Heart left ventricle (tissue), 13 donors: ENCODE data around the gene SLC52A3.

ENCODE experiments used
- POLR2A ChIP-seq, 2 donors: fragments of 450-650 bp; IDR thresholded peaks; one replicate each; pipeline ENCODE4 v1.6.1; 2017; ENCODE audit warnings: antibody characterized with exemption in 2 of 2, mild to moderate bottlenecking in 2 of 2, moderate library complexity in 2 of 2
- TF ChIP-seq, protein P1 (sequence below), 12 donors: fragments of 200-600 bp; sonication (generic) in 4 of 12; IDR thresholded peaks; one replicate each; pipeline versions ENCODE4 v1.5.0 to v1.8.0; 2018 to 2022; ENCODE audit warnings: antibody characterized with exemption in 12 of 12, mild to moderate bottlenecking in 5 of 12
- donor health status: ischemic (EF 13 %, LVEDD 7.1; RV severe dilation, severe dysfunction).
- donor health status: DM: no; HTN: yes; CAD: no.
- donor health status: DM: no; HTN: no; CAD: no.
- donor health status: ischemic (EF 25% LVEDD 6.9; RV normal size, moderate dysfunction).
- donor health status: ischemic (EF 25% LVEDD 5.7; RV mildly dilated, moderate dysfunction).
- donor health status: ischemic (EF 35%, LVEDD 5.7; RV mildly dilated, moderate dysfunction).
- donor health status: nonischemic (EF 11% LVEDD 7.7; RV severe dilation, severe dysfunction).
- donor health status: DM: yes; HTN: yes; CAD: no.
- donor health status: PGD.
- donor health status: ischemic (EF 29% LVEDD 5.4; RV normal size, mild dysfunction).
- donor health status: nonischemic (EF 23%, LVEDD 6.1; RV moderate dilation, normal function).

DNA sequence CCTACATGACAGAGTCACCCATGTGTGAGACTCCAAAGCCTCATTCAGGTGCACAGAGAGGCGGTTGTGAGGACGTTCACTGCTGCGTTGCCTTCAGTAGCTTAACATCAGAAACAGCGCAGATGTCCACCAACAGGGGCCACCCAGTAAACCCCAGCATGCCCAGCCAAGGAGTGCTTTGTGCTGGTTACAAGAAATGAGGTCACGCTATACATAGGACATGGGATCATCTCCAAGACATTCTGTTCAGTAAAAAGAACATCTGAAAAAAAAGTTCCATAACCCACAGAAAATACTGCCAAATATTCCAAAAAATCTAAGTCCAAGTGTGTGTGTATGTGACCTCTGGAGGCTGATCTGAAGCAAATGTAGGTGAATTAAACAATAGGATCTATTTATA is 16.0 kb downstream of the SLC52A3 start:
- TF ChIP-seq, protein P1, sequence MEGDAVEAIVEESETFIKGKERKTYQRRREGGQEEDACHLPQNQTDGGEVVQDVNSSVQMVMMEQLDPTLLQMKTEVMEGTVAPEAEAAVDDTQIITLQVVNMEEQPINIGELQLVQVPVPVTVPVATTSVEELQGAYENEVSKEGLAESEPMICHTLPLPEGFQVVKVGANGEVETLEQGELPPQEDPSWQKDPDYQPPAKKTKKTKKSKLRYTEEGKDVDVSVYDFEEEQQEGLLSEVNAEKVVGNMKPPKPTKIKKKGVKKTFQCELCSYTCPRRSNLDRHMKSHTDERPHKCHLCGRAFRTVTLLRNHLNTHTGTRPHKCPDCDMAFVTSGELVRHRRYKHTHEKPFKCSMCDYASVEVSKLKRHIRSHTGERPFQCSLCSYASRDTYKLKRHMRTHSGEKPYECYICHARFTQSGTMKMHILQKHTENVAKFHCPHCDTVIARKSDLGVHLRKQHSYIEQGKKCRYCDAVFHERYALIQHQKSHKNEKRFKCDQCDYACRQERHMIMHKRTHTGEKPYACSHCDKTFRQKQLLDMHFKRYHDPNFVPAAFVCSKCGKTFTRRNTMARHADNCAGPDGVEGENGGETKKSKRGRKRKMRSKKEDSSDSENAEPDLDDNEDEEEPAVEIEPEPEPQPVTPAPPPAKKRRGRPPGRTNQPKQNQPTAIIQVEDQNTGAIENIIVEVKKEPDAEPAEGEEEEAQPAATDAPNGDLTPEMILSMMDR (IDR thresholded peaks at IDR 0.05): no peak
- TF ChIP-seq POLR2A (IDR thresholded peaks at IDR 0.05): no peak
